HCT116 (cell line): Measurements from ENCODE around the gene DRC7. TPM values are rescaled to one million over a fixed set of nuclear protein-coding genes. Genes with fewer than 3 reads are reported as not detected.

Source experiments
- ATAC-seq: fragments of 200-7000 bp; cut with Tn5 transposase; 2 replicates; pipeline ENCODE4 v1.9.1; 2020; ENCODE audit warnings: mild to moderate bottlenecking, moderate library complexity
- BruUV-seq: library from RNA; stranded (reverse); fragments of 400-500 nt; replicated peaks from 2 replicates; lab custom pipeline; 2021; lab: Mats Ljungman, UMichigan
- CTCF ChIA-PET: fragments of 300-600 bp; sonication (Branson Sonifier 250); formaldehyde crosslinking; loops from one replicate; lab custom pipeline; 2021; ENCODE audit warnings: antibody characterized with exemption; lab: Charles Lee
- POLR2A ChIA-PET: fragments of 300-600, 350-600 bp; sonication (Branson Sonifier 250); formaldehyde crosslinking; loops from one replicate; lab custom pipeline; 2021; ENCODE audit warnings: antibody characterized with exemption; lab: Charles Lee
- RAD21 ChIA-PET, 2 experiments: fragments of 300-600 bp; sonication (Branson Sonifier 250); formaldehyde crosslinking; loops; one replicate each; lab custom pipeline; 2023; ENCODE audit warnings: low total read pairs in 2 of 2; ENCODE audit not compliant: uncharacterized antibody in 2 of 2, unreplicated experiment in 2 of 2, low non-redundant PET in 1 of 2; lab: Charles Lee
- DNase-seq: peaks from one replicate; pipeline ENCODE4 v3.0.0-alpha.2; 2010; ENCODE audit warnings: low read depth, low spot score
- H2AFZ ChIP-seq: fragments of 200-600 bp; shearing (Covaris generic), sonication (generic); 2 replicates; pipeline ENCODE4 v1.6.1; 2017; ENCODE audit warnings: low read depth, mixed run types, mixed read lengths, antibody characterized with exemption, low read length; ENCODE audit not compliant: poor library complexity, severe bottlenecking
- H3K27ac ChIP-seq: 2 replicates; pipeline ENCODE4 v1.5.1; 2012; ENCODE audit warnings: low read depth, low read length
- H3K27me3 ChIP-seq: fragments of 200-600 bp; sonication (generic); 2 replicates; pipeline ENCODE4 v1.6.1; 2016; ENCODE audit warnings: mixed run types, low read length, mixed read lengths; ENCODE audit not compliant: insufficient read depth
- H3K36me3 ChIP-seq, 2 experiments: fragments of 200-500 bp in 1 of 2; fragments of 200-600 bp in 1 of 2; sonication (Bioruptor generic) in 1 of 2; sonication (generic) in 1 of 2; 2 replicates each; pipeline versions ENCODE4 v1.5.1 to v1.6.1; 2014 to 2016; ENCODE audit warnings: low read length in 2 of 2, inconsistent platforms in 1 of 2, mixed read lengths in 1 of 2, mixed run types in 1 of 2; ENCODE audit not compliant: insufficient read depth in 2 of 2, control insufficient read depth in 1 of 2
- H3K4me1 ChIP-seq, 2 experiments: fragments of 200-600 bp in 1 of 2; sonication (generic) in 1 of 2; 2 replicates each; pipeline versions ENCODE4 v1.5.1 to v1.6.1; 2012 to 2017; ENCODE audit warnings: low read length in 2 of 2, inconsistent platforms in 1 of 2, mild to moderate bottlenecking in 1 of 2, mixed read lengths in 1 of 2, mixed run types in 1 of 2, moderate library complexity in 1 of 2; ENCODE audit not compliant: insufficient read depth in 2 of 2, control insufficient read depth in 1 of 2
- H3K4me2 ChIP-seq: fragments of 200-600 bp; sonication (generic); 2 replicates; pipeline ENCODE4 v1.6.1; 2017; ENCODE audit warnings: mixed run types, low read length, mixed read lengths
- H3K4me3 ChIP-seq, 2 experiments: fragments of 200-600 bp in 1 of 2; sonication (generic) in 1 of 2; replicated peaks in 1 of 2; 2 replicates each; pipeline ENCODE4 v1.5.1; 2011 to 2016; ENCODE audit warnings: low read length in 2 of 2, control low read depth in 1 of 2, low read depth in 1 of 2, mild to moderate bottlenecking in 1 of 2, mixed read lengths in 1 of 2, mixed run types in 1 of 2
- H3K79me2 ChIP-seq: fragments of 200-600 bp; sonication (generic); 2 replicates; pipeline ENCODE4 v1.6.1; 2017; ENCODE audit warnings: mild to moderate bottlenecking, mixed run types, low read length, moderate library complexity, mixed read lengths; ENCODE audit not compliant: insufficient read depth
- H3K9ac ChIP-seq: fragments of 200-600 bp; sonication (generic); 2 replicates; pipeline ENCODE4 v1.6.1; 2016; ENCODE audit warnings: low read length, mixed read lengths
- H3K9me2 ChIP-seq: fragments of 200-600 bp; sonication (generic), shearing (Covaris generic); 2 replicates; pipeline ENCODE4 v1.6.1; 2017; ENCODE audit warnings: mixed run types, mild to moderate bottlenecking, moderate library complexity; ENCODE audit not compliant: insufficient read depth
- H3K9me3 ChIP-seq, 2 experiments: fragments of 200-500 bp in 1 of 2; fragments of 200-600 bp in 1 of 2; sonication (Bioruptor generic) in 1 of 2; sonication (generic) in 1 of 2; 2 replicates each; pipeline ENCODE4 v1.6.1; 2014 to 2017; ENCODE audit warnings: low read length in 2 of 2, mixed read lengths in 2 of 2, inconsistent platforms in 1 of 2, low read depth in 1 of 2, mild to moderate bottlenecking in 1 of 2, mixed run types in 1 of 2, moderate library complexity in 1 of 2; ENCODE audit not compliant: control insufficient read depth in 1 of 2, insufficient read depth in 1 of 2
- H4K20me1 ChIP-seq: fragments of 200-600 bp; sonication (generic), shearing (Covaris generic); 2 replicates; pipeline ENCODE4 v1.6.1; 2017; ENCODE audit warnings: mixed run types, mild to moderate bottlenecking, moderate library complexity; ENCODE audit not compliant: insufficient read depth
- ELF1 ChIP-seq: IDR thresholded peaks from 2 replicates; pipeline ENCODE4 v1.6.1; 2012; ENCODE audit warnings: low read depth, borderline replicate concordance
- EZH2phosphoT487 ChIP-seq: fragments of 200-600 bp; IDR thresholded peaks from 2 replicates; pipeline ENCODE4 v1.6.1; 2018; ENCODE audit warnings: antibody characterized with exemption, borderline replicate concordance
- FOSL1 ChIP-seq: IDR thresholded peaks from 2 replicates; pipeline ENCODE4 v1.6.1; 2012; ENCODE audit warnings: low read depth
- MAX ChIP-seq: IDR thresholded peaks from 2 replicates; pipeline ENCODE4 v1.6.1; 2012
- POLR2A ChIP-seq: IDR thresholded peaks from 2 replicates; pipeline ENCODE4 v1.7.0; 2011; ENCODE audit warnings: borderline replicate concordance; ENCODE audit not compliant: insufficient read depth, insufficient read length; ENCODE audit errors: extremely low read depth
- SP1 ChIP-seq: IDR thresholded peaks from 2 replicates; pipeline ENCODE4 v1.6.1; 2012; ENCODE audit warnings: low read depth
- SRF ChIP-seq: IDR thresholded peaks from 2 replicates; pipeline ENCODE4 v1.6.1; 2012; ENCODE audit warnings: low read depth
- ZFX ChIP-seq: fragments of 450-650 bp; IDR thresholded peaks from 2 replicates; pipeline ENCODE4 v1.6.1; 2017
- intact Hi-C: fragments of 100-400 bp; cut with micrococcal nuclease; formaldehyde crosslinking; loops from 2 replicates; pipeline ENCODE4 v1.10.0; 2022
- total RNA-seq: library from RNA; stranded (reverse); gene quantifications from one replicate; pipeline ENCODE4 v1.2.1, GENCODE V29; 2021; ENCODE audit not compliant: unreplicated experiment

The DRC7 gene
- total RNA-seq, 1 experiment from 2014 or later = 0.91 TPM

- Histone ChIP-seq H3K4me2 (no peak overlapping the region), H3K4me1 (peaks cover 0 to 3% of the 10 kb centered on the region in 2 experiments; a peak in 1 of 4 replicates), H3K27me3 (no peaks in the 10 kb centered on the region), H3K27ac (no peak overlapping the region), H2AFZ (no peak overlapping the region), H3K9ac (no peak overlapping the region), H4K20me1 (no peaks in the 10 kb centered on the region), H3K9me2 (no peaks in the 10 kb centered on the region), H3K36me3 (0 out of 4 replicates have a peak, but pooled peaks cover 0 to 2% of the 10 kb centered on the region in 2 experiments), H3K9me3 (no peaks in the 10 kb centered on the region), H3K4me3 (no peak overlapping the region), H3K79me2 (no peaks in the 10 kb centered on the region)
- intact Hi-C loops = loop anchor here (2.0 to 10.0 kb wide), 2 partner anchors 139 to 239 kb away; no protein-coding TSS in a partner anchor
- no TSS peak for BruUV-seq
- CTCF ChIA-PET = interaction anchor here (3.2 kb wide), 1 partner anchor 107 kb away, joined by 18 read pairs; no protein-coding TSS in a partner anchor
- POLR2A ChIA-PET = no interaction called here
- TF ChIP-seq FOSL1 (no peak), POLR2A (no peak), ELF1 (no peak)
- RAD21 ChIA-PET = interaction anchor here in 1 of 2 experiments (1.7 kb wide), 1 partner anchor 107 kb away, joined by 5 read pairs; no protein-coding TSS in a partner anchor
- ATAC-seq = no peak
- DNase-seq = no peak
Observed at GRCh38 chr16:57755726-57756423, 61.3 kb downstream of the DRC7 start.

- Histone ChIP-seq H3K9me3 (no peaks in the 10 kb centered on the region), H2AFZ (no peak overlapping the region), H3K4me1 (peaks cover 0 to 3% of the 10 kb centered on the region in 2 experiments; a peak in 1 of 4 replicates), H3K36me3 (0 out of 4 replicates have a peak, but pooled peaks cover 0 to 2% of the 10 kb centered on the region in 2 experiments), H3K4me3 (no peak overlapping the region), H3K27me3 (no peaks in the 10 kb centered on the region), H3K9ac (no peak overlapping the region), H3K27ac (no peak overlapping the region), H4K20me1 (no peaks in the 10 kb centered on the region), H3K79me2 (no peaks in the 10 kb centered on the region), H3K4me2 (no peak overlapping the region), H3K9me2 (no peaks in the 10 kb centered on the region)
- TF ChIP-seq MAX (no peak), SP1 (no peak), SRF (no peak), ZFX (no peak), EZH2phosphoT487 (no peak)
- RAD21 ChIA-PET = interaction anchor here in 1 of 2 experiments (1.7 kb wide), 1 partner anchor 107 kb away, joined by 5 read pairs; no protein-coding TSS in a partner anchor
- no TSS peak for BruUV-seq
- CTCF ChIA-PET = interaction anchor here (1.3 to 3.2 kb wide), 2 partner anchors 106 to 180 kb away, joined by 4 to 18 read pairs; no protein-coding TSS in a partner anchor
- POLR2A ChIA-PET = no interaction called here
- no peak for DNase-seq
- intact Hi-C loops = loop anchor here (1.0 to 10.0 kb wide), 3 partner anchors 107 to 238 kb away; no protein-coding TSS in a partner anchor
- peak; percentile 7; the same call in 1 of the 2 replicates for ATAC-seq
Observed at GRCh38 chr16:57756424-57757325, 62.1 kb downstream of the DRC7 start.
